ENCODE measurements around the gene CDA.
"Not testable (repeated sequence)": the region's sequence is repeated elsewhere in the genome, so short reads cannot be mapped to it uniquely, and the experiment has no call there.

The CDA gene

GRCh38 chr1:20606801-20607570 lies 18.1 kb downstream of the CDA start:
- not testable (repeated sequence) for H3K27me3 ChIP-seq (ENCODE audit: control insufficient read depth, insufficient read depth, low read length); H3K9ac ChIP-seq (ENCODE audit: low read length); H3K4me3 ChIP-seq (ENCODE audit: low read length); H3K4me1 ChIP-seq (ENCODE audit: control insufficient read depth, insufficient read depth, low read length); H3K36me3 ChIP-seq (ENCODE audit: control insufficient read depth, insufficient read depth, low read length); H3K9me3 ChIP-seq (ENCODE audit: control insufficient read depth, low read length)

DNA sequence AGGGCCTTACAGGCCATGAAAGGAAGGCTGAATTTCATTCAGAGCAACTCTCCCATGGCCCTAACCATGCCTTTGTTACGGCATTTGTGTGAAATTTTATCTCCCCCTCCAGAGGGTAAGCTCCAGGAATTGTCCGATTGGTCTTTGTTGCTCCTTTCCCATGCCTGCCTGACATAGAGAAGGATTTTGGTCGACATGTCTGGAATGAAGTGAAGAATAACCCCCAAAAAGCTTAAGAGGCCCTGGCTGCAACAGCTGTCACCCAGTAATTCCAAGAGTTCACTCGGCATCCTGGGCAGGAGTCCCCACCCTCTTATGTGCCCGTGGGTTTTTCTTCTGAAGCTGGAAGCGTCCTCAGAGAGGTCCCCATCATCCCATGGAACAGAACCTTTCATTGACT lies 20.6 kb downstream of the CDA start:
- Histone ChIP-seq H3K4me1 (ENCODE audit: control insufficient read depth, insufficient read depth, low read length) (peaks cover 11% of the 10 kb centered on the region), H3K9ac (ENCODE audit: low read length) (no peak overlapping the region), H3K4me3 (ENCODE audit: low read length) (no peak overlapping the region), H3K27me3 (ENCODE audit: control insufficient read depth, insufficient read depth, low read length) (peaks cover 3% of the 10 kb centered on the region), H3K36me3 (ENCODE audit: control insufficient read depth, insufficient read depth, low read length) (no peaks in the 10 kb centered on the region), H3K9me3 (ENCODE audit: control insufficient read depth, low read length) (no peaks in the 10 kb centered on the region)

- Histone ChIP-seq H3K9ac (ENCODE audit: low read length) (no peak overlapping the region), H3K9me3 (ENCODE audit: control insufficient read depth, low read length) (no peaks in the 10 kb centered on the region), H3K4me1 (ENCODE audit: control insufficient read depth, insufficient read depth, low read length) (peaks cover 11% of the 10 kb centered on the region), H3K4me3 (ENCODE audit: low read length) (no peak overlapping the region), H3K36me3 (ENCODE audit: control insufficient read depth, insufficient read depth, low read length) (no peaks in the 10 kb centered on the region), H3K27me3 (ENCODE audit: control insufficient read depth, insufficient read depth, low read length) (peaks cover 3% of the 10 kb centered on the region)
Observed at GRCh38 chr1:20610970-20611369, 22.1 kb downstream of the CDA start.

GRCh38 chr1:20611652-20612051 lies 22.8 kb downstream of the CDA start:
- Histone ChIP-seq H3K27me3 (ENCODE audit: control insufficient read depth, insufficient read depth, low read length) (peaks cover 3% of the 10 kb centered on the region), H3K4me3 (ENCODE audit: low read length) (no peak overlapping the region), H3K4me1 (ENCODE audit: control insufficient read depth, insufficient read depth, low read length) (peaks cover 11% of the 10 kb centered on the region), H3K36me3 (ENCODE audit: control insufficient read depth, insufficient read depth, low read length) (no peaks in the 10 kb centered on the region), H3K9me3 (ENCODE audit: control insufficient read depth, low read length) (no peaks in the 10 kb centered on the region), H3K9ac (ENCODE audit: low read length) (no peak overlapping the region)

GRCh38 chr1:20612221-20612746 lies 23.4 kb downstream of the CDA start:
- H3K9me3 ChIP-seq (ENCODE audit: control insufficient read depth, low read length): no peaks in the 10 kb centered on the region
- H3K4me3 ChIP-seq (ENCODE audit: low read length): no peak overlapping the region
- peaks cover 11% of the 10 kb centered on the region for H3K4me1 ChIP-seq (ENCODE audit: control insufficient read depth, insufficient read depth, low read length)
- peaks cover 3% of the 10 kb centered on the region for H3K27me3 ChIP-seq (ENCODE audit: control insufficient read depth, insufficient read depth, low read length)
- H3K9ac ChIP-seq (ENCODE audit: low read length): no peak overlapping the region
- H3K36me3 ChIP-seq (ENCODE audit: control insufficient read depth, insufficient read depth, low read length): no peaks in the 10 kb centered on the region

- H3K9me3 ChIP-seq (ENCODE audit: control insufficient read depth, low read length): no peaks in the 10 kb centered on the region
- H3K27me3 ChIP-seq (ENCODE audit: control insufficient read depth, insufficient read depth, low read length): no peaks in the 10 kb centered on the region
- H3K4me1 ChIP-seq (ENCODE audit: control insufficient read depth, insufficient read depth, low read length): peaks cover 11% of the 10 kb centered on the region
- H3K9ac ChIP-seq (ENCODE audit: low read length): no peak overlapping the region
- no peak overlapping the region for H3K4me3 ChIP-seq (ENCODE audit: low read length)
- H3K36me3 ChIP-seq (ENCODE audit: control insufficient read depth, insufficient read depth, low read length): no peaks in the 10 kb centered on the region
Observed at GRCh38 chr1:20614131-20614579, 25.3 kb downstream of the CDA start.

GRCh38 chr1:20615946-20616846 lies 27.3 kb downstream of the CDA start:
- Histone ChIP-seq H3K36me3 (ENCODE audit: control insufficient read depth, insufficient read depth, low read length) (no peaks in the 10 kb centered on the region), H3K9me3 (ENCODE audit: control insufficient read depth, low read length) (no peaks in the 10 kb centered on the region), H3K4me3 (ENCODE audit: low read length) (no peak overlapping the region), H3K9ac (ENCODE audit: low read length) (no peak overlapping the region), H3K27me3 (ENCODE audit: control insufficient read depth, insufficient read depth, low read length) (no peaks in the 10 kb centered on the region), H3K4me1 (ENCODE audit: control insufficient read depth, insufficient read depth, low read length) (peaks cover 11% of the 10 kb centered on the region)

DNA sequence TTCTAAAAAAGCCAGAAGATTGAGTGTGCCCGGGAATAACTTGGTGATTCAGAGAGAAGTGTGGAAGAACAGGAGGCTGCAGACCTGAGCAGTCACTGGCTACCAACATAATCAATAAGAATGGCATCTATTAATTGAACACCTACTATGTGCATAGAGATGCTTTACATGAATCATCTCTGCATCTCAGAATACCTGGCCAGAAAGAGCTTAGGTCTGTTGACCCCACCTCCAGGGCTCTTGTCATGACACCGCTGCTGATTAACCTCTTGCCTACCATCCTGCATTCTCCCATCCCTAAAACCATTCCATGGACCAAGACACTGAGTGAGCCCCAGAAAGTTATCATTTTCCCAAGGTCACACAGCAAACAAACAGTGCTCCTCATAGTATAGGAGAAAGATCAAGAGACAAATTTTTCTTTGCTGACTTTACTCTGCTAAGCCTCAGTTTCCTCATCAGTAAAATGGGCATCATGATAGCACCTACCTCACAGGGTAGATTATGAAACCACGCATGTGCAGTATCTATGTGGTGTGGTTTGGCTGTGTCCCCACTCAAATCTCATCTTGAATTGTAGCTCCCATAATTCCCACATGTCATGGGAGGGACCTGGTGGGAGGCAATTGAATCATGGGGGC lies 28.1 kb downstream of the CDA start:
- H3K9ac ChIP-seq (ENCODE audit: low read length): no peak overlapping the region
- H3K4me3 ChIP-seq (ENCODE audit: low read length): no peak overlapping the region
- peaks cover 11% of the 10 kb centered on the region for H3K4me1 ChIP-seq (ENCODE audit: control insufficient read depth, insufficient read depth, low read length)
- no peaks in the 10 kb centered on the region for H3K27me3 ChIP-seq (ENCODE audit: control insufficient read depth, insufficient read depth, low read length)
- no peaks in the 10 kb centered on the region for H3K36me3 ChIP-seq (ENCODE audit: control insufficient read depth, insufficient read depth, low read length)
- no peaks in the 10 kb centered on the region for H3K9me3 ChIP-seq (ENCODE audit: control insufficient read depth, low read length)

DNA sequence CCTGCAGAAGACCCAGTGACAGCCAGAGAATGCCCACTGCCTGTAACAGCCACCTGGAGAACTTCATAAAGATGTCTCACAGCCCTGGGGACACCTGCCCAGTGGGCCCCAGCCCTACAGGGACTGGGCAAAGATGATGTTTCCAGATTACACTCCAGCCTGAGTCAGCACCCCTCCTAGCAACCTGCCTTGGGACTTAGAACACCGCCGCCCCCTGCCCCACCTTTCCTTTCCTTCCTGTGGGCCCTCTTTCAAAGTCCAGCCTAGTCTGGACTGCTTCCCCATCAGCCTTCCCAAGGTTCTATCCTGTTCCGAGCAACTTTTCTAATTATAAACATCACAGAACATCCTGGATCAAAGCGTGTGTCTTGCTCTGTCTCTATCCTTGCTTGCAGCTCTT lies 29.7 kb downstream of the CDA start:
- Histone ChIP-seq H3K9ac (ENCODE audit: low read length) (no peak overlapping the region), H3K9me3 (ENCODE audit: control insufficient read depth, low read length) (no peaks in the 10 kb centered on the region), H3K27me3 (ENCODE audit: control insufficient read depth, insufficient read depth, low read length) (no peaks in the 10 kb centered on the region), H3K4me3 (ENCODE audit: low read length) (no peak overlapping the region), H3K4me1 (ENCODE audit: control insufficient read depth, insufficient read depth, low read length) (peaks cover 7% of the 10 kb centered on the region), H3K36me3 (ENCODE audit: control insufficient read depth, insufficient read depth, low read length) (no peaks in the 10 kb centered on the region)

- Histone ChIP-seq H3K36me3 (ENCODE audit: control insufficient read depth, insufficient read depth, low read length) (no peaks in the 10 kb centered on the region), H3K4me3 (ENCODE audit: low read length) (no peak overlapping the region), H3K9ac (ENCODE audit: low read length) (no peak overlapping the region), H3K4me1 (ENCODE audit: control insufficient read depth, insufficient read depth, low read length) (no peaks in the 10 kb centered on the region), H3K9me3 (ENCODE audit: control insufficient read depth, low read length) (no peaks in the 10 kb centered on the region), H3K27me3 (ENCODE audit: control insufficient read depth, insufficient read depth, low read length) (no peaks in the 10 kb centered on the region)
Observed at GRCh38 chr1:20619999-20620398, 31.1 kb downstream of the CDA start.

DNA sequence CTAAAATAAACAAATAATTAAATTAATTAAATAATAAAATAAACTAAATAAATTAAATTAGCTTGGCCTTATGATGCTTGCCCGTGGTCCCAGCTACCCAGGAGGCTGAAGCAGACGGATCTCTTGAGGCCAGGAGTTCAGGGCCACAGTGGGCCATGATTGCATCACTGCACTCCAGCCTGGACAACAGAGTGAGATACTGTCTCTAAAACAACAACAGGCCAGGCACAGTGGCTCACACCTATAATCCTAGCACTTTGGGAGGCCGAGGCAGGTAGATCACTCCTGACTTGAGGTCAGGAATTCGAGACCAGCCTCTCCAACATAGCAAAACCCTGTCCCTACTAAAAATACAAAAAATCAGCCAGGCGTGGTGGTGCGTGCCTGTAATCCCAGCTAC lies 32.1 kb downstream of the CDA start:
- Histone ChIP-seq H3K27me3 (ENCODE audit: control insufficient read depth, insufficient read depth, low read length) (no peaks in the 10 kb centered on the region), H3K4me1 (ENCODE audit: control insufficient read depth, insufficient read depth, low read length) (no peaks in the 10 kb centered on the region), H3K9me3 (ENCODE audit: control insufficient read depth, low read length) (no peaks in the 10 kb centered on the region), H3K4me3 (ENCODE audit: low read length) (no peak overlapping the region), H3K9ac (ENCODE audit: low read length) (no peak overlapping the region), H3K36me3 (ENCODE audit: control insufficient read depth, insufficient read depth, low read length) (no peaks in the 10 kb centered on the region)

GRCh38 chr1:20624709-20625108 lies 35.8 kb downstream of the CDA start:
- Histone ChIP-seq H3K4me3 (ENCODE audit: low read length) (no peak overlapping the region), H3K27me3 (ENCODE audit: control insufficient read depth, insufficient read depth, low read length) (no peaks in the 10 kb centered on the region), H3K4me1 (ENCODE audit: control insufficient read depth, insufficient read depth, low read length) (no peaks in the 10 kb centered on the region), H3K36me3 (ENCODE audit: control insufficient read depth, insufficient read depth, low read length) (no peaks in the 10 kb centered on the region), H3K9ac (ENCODE audit: low read length) (no peak overlapping the region), H3K9me3 (ENCODE audit: control insufficient read depth, low read length) (no peaks in the 10 kb centered on the region)
